Activated CD4-positive, CD25-positive, alpha-beta regulatory T cell treated with anti-CD3 and anti-CD28 coated beads, Interleukin-2, amount 50 U/mL, for 16 hours (primary cell): Measurements from ENCODE around the gene PIGC.

Source experiments
- DNase-seq: peaks from one replicate; pipeline ENCODE4 v3.0.0-alpha.2; 2020; ENCODE audit warnings: low read depth, low spot score

Gene PIGC

DNA sequence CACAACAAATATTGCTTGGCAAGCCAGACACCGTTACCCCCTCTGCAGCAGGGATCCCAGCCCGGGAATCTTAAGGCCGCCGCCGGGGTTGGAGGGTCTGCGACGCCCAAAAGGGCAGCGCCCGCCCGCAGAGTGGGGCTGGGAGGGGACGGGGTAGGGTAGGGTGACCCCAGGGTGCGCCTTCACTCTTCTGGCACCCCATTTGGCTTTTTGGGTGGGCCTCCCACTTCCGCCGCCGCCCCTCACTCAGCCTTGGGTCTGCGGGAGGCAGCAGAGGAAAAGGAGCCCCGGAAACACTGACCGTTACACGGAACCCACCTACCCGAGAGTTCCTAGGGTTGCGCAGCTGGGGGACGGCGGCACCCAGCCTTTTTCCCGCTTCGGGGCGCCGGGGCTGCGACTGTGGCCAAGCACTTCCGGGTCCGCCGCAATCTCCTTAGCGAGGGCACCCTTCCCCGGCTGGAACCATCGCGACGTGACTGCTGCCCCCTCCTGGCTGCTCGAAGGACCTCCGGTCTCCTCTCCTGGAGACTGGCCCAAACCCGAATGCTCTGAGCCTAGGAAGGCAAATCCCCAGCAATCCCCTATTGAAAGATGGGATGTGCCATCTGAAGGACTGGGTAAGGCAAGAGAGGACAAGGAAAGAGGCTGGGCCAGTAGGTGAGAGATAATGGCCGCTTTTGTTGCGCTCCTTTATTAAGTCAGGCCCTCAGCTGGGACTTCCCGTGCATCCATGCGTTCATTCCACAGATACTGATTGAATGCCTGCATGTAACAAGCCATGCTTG lies at the start of gene PIGC:
Gene PIGC (minus strand): TSS at position 404 of the 788 bp plus-strand sequence. CDS start 1,447 bp downstream, outside the sequence.
- DNase-seq = peak; percentile 78

- no peak for DNase-seq
These were observed 48.6 kb upstream of the PIGC start for GRCh38 chr1:172492421-172492820.

DNA sequence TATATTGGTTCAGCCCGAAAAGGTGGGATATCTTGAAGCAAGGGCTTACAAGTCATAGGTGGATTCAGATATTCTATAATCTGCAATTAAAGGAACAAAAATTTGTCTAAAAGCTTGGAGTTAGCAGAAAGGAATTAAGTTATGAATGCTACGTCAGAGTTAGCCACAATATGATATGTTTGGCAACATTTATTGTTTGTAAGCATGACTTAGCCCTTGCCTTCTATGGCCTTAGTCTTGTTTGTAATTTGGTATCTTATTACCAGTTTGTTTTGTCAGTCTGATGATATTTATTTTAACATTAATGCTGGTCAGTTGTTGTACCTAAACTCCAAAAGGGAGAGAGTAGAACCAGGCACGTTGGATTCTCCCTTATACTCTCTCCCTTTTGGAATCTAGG lies 46.0 kb upstream of the PIGC start:
- no peak for DNase-seq

DNA sequence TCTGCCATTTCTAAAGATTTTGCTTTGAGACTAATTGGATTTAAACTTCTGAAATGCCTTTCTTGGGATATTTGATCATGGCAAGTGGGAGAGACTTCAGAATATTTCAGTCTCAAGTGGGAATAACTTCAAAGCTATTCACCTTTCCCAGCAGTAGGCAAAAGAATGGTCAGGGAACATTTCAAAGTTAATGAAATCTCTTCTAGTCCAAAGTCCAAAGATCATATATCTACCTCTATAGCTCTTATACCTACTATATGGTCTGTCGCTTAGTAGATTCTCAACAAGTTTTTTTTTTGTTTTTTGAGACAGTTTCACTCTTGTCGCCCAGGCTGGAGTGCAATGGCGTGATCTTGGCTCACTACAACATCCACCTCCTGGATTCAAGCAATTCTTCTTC lies 44.5 kb upstream of the PIGC start:
- DNase-seq = no peak

- no peak for DNase-seq
These were observed 43.7 kb upstream of the PIGC start for GRCh38 chr1:172487550-172487949.

DNA sequence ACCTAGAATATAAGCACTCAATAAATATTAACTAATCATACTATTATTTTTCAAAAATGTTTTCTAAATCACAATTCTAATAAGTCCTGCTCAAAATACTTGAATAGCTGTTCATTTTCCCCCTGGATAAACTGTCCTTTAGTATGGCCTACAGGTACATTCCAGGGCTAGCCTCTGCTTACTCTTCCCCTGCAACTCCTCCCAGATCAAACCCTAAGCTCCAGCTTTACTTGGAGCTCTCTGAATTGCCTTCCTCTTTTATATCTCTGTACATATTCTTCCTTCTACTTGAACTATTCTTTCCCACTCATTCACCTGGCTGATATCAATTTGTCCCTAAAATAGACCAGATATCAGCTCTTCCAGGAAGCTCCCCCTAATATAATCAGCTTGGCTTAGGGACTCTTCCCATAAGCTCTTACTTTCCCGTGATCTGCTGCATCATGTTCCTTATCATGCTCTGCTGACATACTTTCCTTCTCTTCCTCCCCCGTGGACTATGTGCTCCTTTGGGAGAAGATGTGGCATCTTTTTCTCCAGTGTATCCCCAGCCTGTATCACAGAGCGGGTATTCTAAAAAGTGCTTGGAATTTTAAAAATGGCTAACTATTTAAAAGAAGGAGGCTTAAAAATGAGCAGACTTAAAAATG lies 43.1 kb upstream of the PIGC start:
- DNase-seq = no peak

DNA sequence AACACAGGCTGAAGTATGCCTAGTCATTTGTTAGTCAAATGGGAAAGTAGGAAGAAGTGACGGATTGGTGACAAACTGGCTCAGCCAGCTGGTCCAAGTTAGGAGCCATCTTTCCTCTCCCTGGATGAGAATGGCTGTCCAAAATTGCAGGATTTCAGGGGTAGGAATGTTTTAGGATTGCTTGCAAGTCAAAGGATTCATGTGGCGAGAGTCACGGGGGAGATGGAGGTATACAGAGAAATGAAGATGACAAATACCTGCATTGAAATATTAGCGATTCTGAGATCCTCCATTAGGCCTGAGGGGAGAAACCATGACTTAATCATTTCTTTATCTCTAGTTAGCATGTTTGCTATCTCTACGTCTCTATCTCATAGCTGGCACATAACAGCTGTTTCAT lies 41.8 kb upstream of the PIGC start:
- DNase-seq = no peak

- no peak for DNase-seq
These were observed 40.4 kb upstream of the PIGC start for GRCh38 chr1:172484252-172484651.

- no peak for DNase-seq
These were observed 39.6 kb upstream of the PIGC start for GRCh38 chr1:172483448-172483847.

DNA sequence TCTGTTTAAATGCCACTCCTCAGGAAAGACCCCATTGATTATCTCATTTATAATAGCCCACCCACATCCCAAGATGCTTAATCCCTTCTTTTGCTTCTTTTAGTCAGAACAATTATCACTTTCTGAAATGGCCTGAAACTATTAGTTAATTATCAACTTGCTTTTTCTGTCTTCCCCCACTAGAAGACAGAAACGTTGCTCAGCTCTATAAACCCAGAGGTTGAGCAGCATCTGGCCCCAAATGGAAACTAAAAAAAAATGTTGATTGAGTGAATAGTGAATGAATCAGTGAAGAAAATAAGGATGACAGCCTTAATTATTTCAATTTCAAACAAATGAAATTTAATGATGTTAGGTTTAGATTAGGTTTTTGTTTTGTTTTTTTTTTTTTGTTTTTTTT lies 38.2 kb upstream of the PIGC start:
- DNase-seq = no peak

- DNase-seq = no peak
These were observed 36.6 kb upstream of the PIGC start for GRCh38 chr1:172480431-172480830.

- DNase-seq = no peak
These were observed 34.6 kb upstream of the PIGC start for GRCh38 chr1:172478485-172478884.

DNA sequence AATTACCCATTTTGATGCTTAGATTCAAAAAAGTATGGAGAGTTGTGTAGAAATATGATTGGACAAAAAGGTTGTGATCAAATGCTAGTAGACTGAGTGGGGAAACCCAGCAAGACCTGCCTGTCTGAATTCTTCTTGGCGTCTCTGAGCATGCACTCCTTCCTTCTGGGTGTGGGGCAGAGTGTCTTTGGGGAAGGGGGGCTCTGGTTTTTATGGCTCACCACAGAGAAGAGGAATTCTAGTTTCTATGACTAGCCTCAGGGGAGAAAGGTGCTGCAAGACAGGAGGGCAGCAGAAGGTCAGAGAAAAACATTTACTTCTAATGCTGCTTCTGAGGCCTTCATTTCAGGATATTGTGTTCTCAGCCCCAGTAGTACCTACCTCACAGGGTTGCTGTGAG lies 33.9 kb upstream of the PIGC start:
- no peak for DNase-seq

DNA sequence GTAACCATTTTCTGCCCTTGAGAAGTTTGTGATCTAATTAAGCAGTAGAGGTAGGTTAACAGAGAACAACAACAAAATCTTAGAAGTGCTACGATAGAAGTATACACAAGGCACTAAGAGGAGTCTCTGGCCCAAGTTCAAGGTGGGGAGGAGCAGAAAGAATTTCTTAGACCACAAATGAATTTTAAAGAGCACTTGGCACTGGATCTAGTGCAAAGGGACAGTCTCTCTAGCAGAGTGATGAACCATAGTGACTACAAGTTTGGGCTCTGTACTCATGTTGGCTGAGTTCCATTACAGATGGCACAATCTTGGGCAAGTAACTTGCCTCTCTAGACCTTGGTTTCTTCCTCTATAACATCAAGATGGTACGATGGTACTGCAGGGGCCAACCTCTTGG lies 33.3 kb upstream of the PIGC start:
- no peak for DNase-seq

DNA sequence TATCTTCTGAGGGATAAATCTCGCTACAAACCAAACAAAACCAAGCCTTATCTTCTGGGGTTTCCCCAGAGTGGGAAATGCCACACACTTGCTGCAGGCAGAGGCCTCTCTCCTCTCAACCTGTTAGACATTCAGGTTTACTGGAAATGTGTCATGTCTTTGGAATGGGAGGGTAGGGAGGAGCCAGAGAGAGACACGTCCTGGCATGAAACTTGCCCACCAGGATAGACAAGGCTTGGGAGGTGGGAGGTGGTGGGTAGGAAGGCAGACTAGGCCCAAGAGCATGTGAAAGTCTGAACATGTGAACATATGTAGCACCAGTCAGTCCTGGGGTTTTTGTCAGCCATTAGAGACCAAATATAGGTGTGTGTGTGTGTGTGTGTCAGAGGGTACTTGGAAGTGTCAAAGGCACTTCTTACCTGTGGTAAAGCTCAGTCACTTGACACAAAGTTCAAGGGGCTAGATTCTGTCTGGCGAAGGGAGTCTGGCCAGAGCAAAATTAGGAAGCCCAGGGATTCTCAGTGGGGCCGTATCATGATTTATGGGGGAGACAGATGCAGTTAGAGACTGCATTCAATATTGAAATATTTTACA lies 32.4 kb upstream of the PIGC start:
- no peak for DNase-seq

DNA sequence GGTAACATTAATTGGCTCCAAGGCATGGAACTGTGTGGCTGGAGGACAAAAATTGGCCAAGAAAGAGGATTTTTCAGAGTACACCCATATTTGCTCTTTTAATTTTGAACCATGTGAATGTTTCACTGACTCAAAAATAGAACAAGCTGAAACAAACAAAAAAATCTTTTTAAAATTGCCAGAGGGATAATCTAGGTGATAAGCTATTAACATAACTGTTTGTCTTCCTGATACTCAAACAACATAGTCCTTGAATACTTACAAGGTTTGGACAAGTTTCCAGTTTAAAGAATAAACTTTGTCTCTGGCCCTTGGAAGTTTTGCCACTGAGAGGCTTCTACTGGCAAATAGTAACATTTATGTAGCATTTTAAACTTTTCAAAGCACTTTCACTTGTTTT lies 30.0 kb upstream of the PIGC start:
- no peak for DNase-seq

GRCh38 chr1:172473302-172473701 lies 29.4 kb upstream of the PIGC start:
- no peak for DNase-seq

GRCh38 chr1:172472495-172472894 lies 28.6 kb upstream of the PIGC start:
- DNase-seq = no peak

DNA sequence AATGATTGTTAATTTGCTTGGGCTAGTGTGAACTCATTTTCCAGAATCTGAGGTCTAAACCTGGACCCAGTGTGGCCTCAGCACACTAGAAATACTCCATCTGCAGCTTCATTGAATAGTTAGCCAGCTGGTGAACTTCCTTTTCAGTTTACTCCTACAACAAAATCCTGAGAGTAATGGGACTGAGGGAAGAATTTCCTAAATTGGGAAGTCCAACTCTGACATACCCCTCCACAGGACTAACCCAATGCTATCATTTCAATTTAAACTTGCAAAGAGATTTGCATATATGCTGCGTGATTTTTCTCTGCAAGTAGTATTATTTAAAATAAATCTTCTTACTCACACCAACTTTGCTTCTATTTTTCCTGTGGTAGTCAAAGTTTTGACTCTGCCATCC lies 27.8 kb upstream of the PIGC start:
- DNase-seq = no peak

DNA sequence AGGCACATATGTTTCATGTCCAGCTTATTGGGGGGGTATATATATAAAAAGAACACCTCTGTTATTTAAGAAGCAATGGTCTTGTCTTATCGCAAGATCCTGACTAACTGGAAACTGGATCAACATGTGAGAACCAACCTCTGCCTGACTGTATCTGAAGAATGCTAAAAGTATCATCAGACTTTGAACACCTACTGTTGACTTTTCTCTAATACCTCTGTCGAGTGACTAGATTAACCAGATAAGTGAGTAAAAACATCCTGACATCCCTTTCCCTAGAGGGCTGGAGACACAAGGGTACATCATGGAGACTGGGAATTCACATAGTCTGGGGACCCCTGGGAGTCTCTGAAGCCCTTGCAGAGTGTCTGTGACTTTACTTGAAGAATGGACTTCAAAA lies 26.3 kb upstream of the PIGC start:
- no peak for DNase-seq

DNA sequence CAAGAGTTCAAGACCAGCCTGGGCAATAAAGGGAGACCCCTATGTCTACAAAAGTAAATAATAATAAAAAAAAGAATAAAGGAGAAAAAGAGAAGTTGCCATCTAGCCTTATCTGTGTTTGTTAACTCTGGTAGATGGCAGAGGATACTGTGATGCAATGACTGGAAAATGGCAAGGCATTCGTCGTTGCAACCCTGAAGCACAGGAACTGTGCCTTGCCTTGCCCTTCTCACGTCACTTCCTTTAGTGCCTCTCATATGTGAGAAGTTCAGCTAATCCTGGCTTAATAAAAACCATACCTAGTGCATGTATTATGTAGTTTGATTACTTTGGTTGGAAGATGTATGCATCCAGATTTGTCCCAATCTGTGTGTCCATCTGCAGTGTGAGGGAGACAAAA lies 25.8 kb upstream of the PIGC start:
- DNase-seq = no peak

DNA sequence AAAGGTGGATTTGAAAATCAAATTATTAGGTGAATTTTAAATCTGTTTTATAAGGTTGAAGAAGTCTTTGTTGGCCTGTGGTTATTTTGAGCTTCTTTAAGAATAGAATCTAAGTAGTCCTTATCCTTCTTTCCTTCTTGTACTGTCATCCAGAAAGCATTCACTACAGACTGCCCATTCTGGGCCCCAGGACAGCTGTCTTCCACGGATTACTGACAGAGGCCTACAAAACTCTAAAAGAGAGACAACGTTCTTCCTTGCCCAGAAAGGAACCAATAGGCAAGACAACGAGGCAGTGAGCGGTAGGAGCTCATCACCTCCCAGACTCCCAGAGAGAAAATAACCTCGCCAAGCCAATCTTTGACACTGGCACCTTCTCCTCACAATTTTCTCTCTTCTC lies 24.4 kb upstream of the PIGC start:
- DNase-seq = no peak

DNA sequence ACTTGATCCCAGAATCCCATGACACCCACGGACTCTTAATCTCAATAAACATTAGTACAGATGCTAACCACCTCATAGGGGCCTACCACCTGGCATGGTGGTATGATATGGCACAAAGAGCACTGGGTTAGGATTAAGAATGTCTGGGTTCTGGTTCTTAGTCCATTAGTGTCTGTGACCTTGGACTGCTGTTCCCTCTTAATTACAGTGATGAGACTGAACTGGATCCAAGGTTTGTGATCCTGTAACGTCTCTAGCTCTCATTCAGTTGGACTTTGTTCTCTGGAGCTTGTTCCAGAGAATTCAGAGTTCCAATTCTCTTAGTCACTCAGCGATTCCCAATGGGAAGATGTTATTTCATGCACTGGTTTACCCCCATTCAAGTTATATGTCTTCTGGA lies 23.6 kb upstream of the PIGC start:
- DNase-seq = no peak
